Spleen (tissue), 11 donors: ENCODE measurements around the gene SLC2A11. TPM values are rescaled to one million over a fixed set of nuclear protein-coding genes. Genes with fewer than 3 reads are reported as not detected.
A peak's percentile ranks its signal among the peaks of the same experiment; 100 is the strongest.

Source experiments
- DNase-seq: peaks from one replicate; pipeline ENCODE4 v3.0.0-alpha.2; 2020
- H3K27ac ChIP-seq, 8 donors: fragments of 200-600 bp; sonication (generic) in 7 of 8; 1 replicate in 4 of 8; 2 replicates in 4 of 8; pipeline versions ENCODE4 v1.5.0 to v1.8.0; 2016 to 2021; ENCODE audit warnings: inconsistent platforms in 4 of 8, mild to moderate bottlenecking in 4 of 8, moderate library complexity in 1 of 8
- H3K27me3 ChIP-seq, 7 donors: fragments of 200-600 bp; sonication (generic) in 6 of 7; replicated peaks in 1 of 7; 1 replicate in 4 of 7; 2 replicates in 3 of 7; pipeline versions ENCODE4 v1.5.0 to v1.8.0; 2016 to 2021; ENCODE audit warnings: inconsistent platforms in 3 of 7, mild to moderate bottlenecking in 1 of 7
- H3K36me3 ChIP-seq, 6 donors: fragments of 200-600 bp; sonication (generic) in 5 of 6; 1 replicate in 4 of 6; 2 replicates in 2 of 6; pipeline versions ENCODE4 v1.5.0 to v1.8.0; 2016 to 2021; ENCODE audit warnings: inconsistent platforms in 2 of 6
- H3K4me1 ChIP-seq, 6 donors: fragments of 200-600 bp; sonication (generic) in 5 of 6; 1 replicate in 3 of 6; 2 replicates in 3 of 6; pipeline versions ENCODE4 v1.5.0 to v1.8.0; 2016 to 2021; ENCODE audit warnings: inconsistent platforms in 3 of 6
- H3K4me3 ChIP-seq, 8 donors: fragments of 200-600 bp; sonication (generic) in 7 of 8; 1 replicate in 4 of 8; 2 replicates in 4 of 8; pipeline versions ENCODE4 v1.5.0 to v1.8.0; 2016 to 2021; ENCODE audit warnings: inconsistent platforms in 4 of 8, mild to moderate bottlenecking in 4 of 8, moderate library complexity in 2 of 8
- H3K9me3 ChIP-seq, 8 donors: fragments of 200-600 bp; sonication (generic) in 7 of 8; 1 replicate in 4 of 8; 2 replicates in 4 of 8; pipeline versions ENCODE4 v1.5.0 to v1.8.0; 2016 to 2021; ENCODE audit warnings: inconsistent platforms in 4 of 8
- POLR2A ChIP-seq, 3 donors: fragments of 450-650 bp; IDR thresholded peaks; one replicate each; pipeline ENCODE4 v1.5.1; 2017; ENCODE audit warnings: antibody characterized with exemption in 3 of 3, mild to moderate bottlenecking in 1 of 3
- POLR2AphosphoS5 ChIP-seq, 3 donors: sonication (generic); formaldehyde crosslinking; IDR thresholded peaks; one replicate each; pipeline ENCODE4 v1.5.1; 2017; ENCODE audit warnings: antibody characterized with exemption in 3 of 3
- WGBS, 5 donors: extraction: QIAGEN DNeasy Blood & Tissue Kit in 3 of 5; methylation state at CpG; one replicate each; pipeline versions ENCODE4 v1.1.5 to v1.1.7; 2013 to 2018; 5-methylcytosine and 5-hydroxymethylcytosine counted together
- intact Hi-C: fragments of 100-400 bp; cut with DNase I; formaldehyde crosslinking; loops from one replicate; pipeline ENCODE4 v1.15.0; 2023; ENCODE audit warnings: low total_unique reads
- polyA plus RNA-seq, 3 donors: library from polyadenylated mRNA; stranded (reverse); fragments of 200-250 nt; gene quantifications; one replicate each; pipeline ENCODE4 v1.2.1, GENCODE V29; 2013
- total RNA-seq, 7 donors: library from RNA; depleted of rRNA in 3 of 7; stranded (reverse); fragments of >200 nt in 3 of 7; fragmentation: NEBNext Ultra II Directional in 4 of 7; extraction: Animal tissue kit (Norgen Biotek cat#: 25700) in 4 of 7; gene quantifications; one replicate each; pipeline versions ENCODE4 v1.1.0 to v1.2.1, GENCODE V29; 2016 to 2021
- TF ChIP-seq, protein P1 (sequence below), 11 experiments: fragments of 200-600 bp in 7 of 11; fragments of 450-650 bp in 4 of 11; sonication (generic) in 4 of 11; IDR thresholded peaks in 8 of 11; conservative IDR thresholded peaks in 3 of 11; 1 replicate in 7 of 11; 2 replicates in 4 of 11; pipeline versions ENCODE4 v1.4.0 to v1.8.0; 2016 to 2021; ENCODE audit warnings: antibody characterized with exemption in 11 of 11, inconsistent platforms in 4 of 11, mild to moderate bottlenecking in 1 of 11
- donor health status: healthy with polysubstance abuse.
- donor health status: DM: no; HTN: no; CAD: no; lungs with moderate emphysema.
- donor health status: DM: no; HTN: no; CAD: no.
- donor health status: Bipolar disorder and iron deficiency.
- donor health status: healthy.
- donor health status: DM: no; HTN: no; CAD: no.
- donor health status: DM: yes; HTN: yes; CAD: no.

SLC2A11 gene
- total and polyA plus RNA-seq, 10 donors, result 12.0 to 23.5 (median 16.5) TPM

- peak overlapping the region in 4 of 8 donors; percentile 26 to 77 (median 52) for H3K27ac ChIP-seq
- peak; percentile 73 for DNase-seq
- WGBS, 5 donors, result 75 to 85% (median 83%) methylated on average over 8 to 9 of the region's 9 CpGs
- H3K4me1 ChIP-seq, result peaks cover 34 to 66% (median 52%) of the 10 kb centered on the region in 6 donors
- H3K4me3 ChIP-seq, result no peak overlapping the region
- H3K9me3 ChIP-seq, result no peaks in the 10 kb centered on the region
- H3K27me3 ChIP-seq, result peaks cover 0 to 8% (median 0%) of the 10 kb centered on the region in 7 donors
- H3K36me3 ChIP-seq, result no peaks in the 10 kb centered on the region
- TF ChIP-seq POLR2AphosphoS5 (IDR thresholded peaks at IDR 0.05), result no peak
- no peak for TF ChIP-seq POLR2A (IDR thresholded peaks at IDR 0.05)
- TF ChIP-seq, protein P1, sequence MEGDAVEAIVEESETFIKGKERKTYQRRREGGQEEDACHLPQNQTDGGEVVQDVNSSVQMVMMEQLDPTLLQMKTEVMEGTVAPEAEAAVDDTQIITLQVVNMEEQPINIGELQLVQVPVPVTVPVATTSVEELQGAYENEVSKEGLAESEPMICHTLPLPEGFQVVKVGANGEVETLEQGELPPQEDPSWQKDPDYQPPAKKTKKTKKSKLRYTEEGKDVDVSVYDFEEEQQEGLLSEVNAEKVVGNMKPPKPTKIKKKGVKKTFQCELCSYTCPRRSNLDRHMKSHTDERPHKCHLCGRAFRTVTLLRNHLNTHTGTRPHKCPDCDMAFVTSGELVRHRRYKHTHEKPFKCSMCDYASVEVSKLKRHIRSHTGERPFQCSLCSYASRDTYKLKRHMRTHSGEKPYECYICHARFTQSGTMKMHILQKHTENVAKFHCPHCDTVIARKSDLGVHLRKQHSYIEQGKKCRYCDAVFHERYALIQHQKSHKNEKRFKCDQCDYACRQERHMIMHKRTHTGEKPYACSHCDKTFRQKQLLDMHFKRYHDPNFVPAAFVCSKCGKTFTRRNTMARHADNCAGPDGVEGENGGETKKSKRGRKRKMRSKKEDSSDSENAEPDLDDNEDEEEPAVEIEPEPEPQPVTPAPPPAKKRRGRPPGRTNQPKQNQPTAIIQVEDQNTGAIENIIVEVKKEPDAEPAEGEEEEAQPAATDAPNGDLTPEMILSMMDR (IDR thresholded peaks at IDR 0.05 in 8 of 11, conservative IDR thresholded peaks at IDR 0.05 in 3 of 11), result no peak
- intact Hi-C loops, result loop anchor here (5.0 kb wide), 2 partner anchors 73 to 303 kb away; partner anchors contain the start of gene MMP11
Observed at GRCh38 chr22:23845265-23846080, 12.2 kb upstream of the SLC2A11 start.

- DNase-seq, result no peak
- H3K9me3 ChIP-seq, result no peaks in the 10 kb centered on the region
- H3K27ac ChIP-seq, result peak overlapping the region in 3 of 8 donors; percentile 26 to 77 (median 36)
- no peak for TF ChIP-seq POLR2A (IDR thresholded peaks at IDR 0.05)
- TF ChIP-seq, protein P1 (IDR thresholded peaks at IDR 0.05 in 8 of 11, conservative IDR thresholded peaks at IDR 0.05 in 3 of 11), result no peak
- no peak for TF ChIP-seq POLR2AphosphoS5 (IDR thresholded peaks at IDR 0.05)
- no peak overlapping the region for H3K4me3 ChIP-seq
- no peaks in the 10 kb centered on the region for H3K36me3 ChIP-seq
- H3K4me1 ChIP-seq, result peaks cover 34 to 66% (median 52%) of the 10 kb centered on the region in 6 donors
- WGBS, 5 donors, result 74 to 81% (median 80%) methylated on average over 6 to 7 of the region's 7 CpGs
- intact Hi-C loops, result loop anchor here (5.0 kb wide), 2 partner anchors 74 to 304 kb away; partner anchors contain the start of gene MMP11
- peaks cover 0 to 8% (median 0%) of the 10 kb centered on the region in 7 donors for H3K27me3 ChIP-seq
Observed at GRCh38 chr22:23846081-23846469, 11.6 kb upstream of the SLC2A11 start.

GRCh38 chr22:23847310-23847920, 10.3 kb upstream of the SLC2A11 start:
- Histone ChIP-seq H3K36me3 (no peaks in the 10 kb centered on the region), H3K27me3 (peaks cover 0 to 8% (median 0%) of the 10 kb centered on the region in 7 donors), H3K4me3 (no peak overlapping the region), H3K27ac (peak overlapping the region in 2 of 8 donors; percentile 29 to 36), H3K4me1 (peaks cover 34 to 66% (median 52%) of the 10 kb centered on the region in 6 donors), H3K9me3 (no peaks in the 10 kb centered on the region)
- 73 to 87% (median 84%) methylated on average over 18 of the region's 18 CpGs for WGBS, 5 donors
- DNase-seq, result no peak
- TF ChIP-seq, protein P1 (IDR thresholded peaks at IDR 0.05 in 8 of 11, conservative IDR thresholded peaks at IDR 0.05 in 3 of 11), result no peak
- no peak for TF ChIP-seq POLR2A (IDR thresholded peaks at IDR 0.05)
- TF ChIP-seq POLR2AphosphoS5 (IDR thresholded peaks at IDR 0.05), result no peak
- intact Hi-C loops, result loop anchor here (5.0 kb wide), 2 partner anchors 75 to 305 kb away; partner anchors contain the start of gene MMP11
